GM18502 (cell line): ENCODE measurements around the gene OR8B4.
"Not testable (repeated sequence)": the region's sequence is repeated elsewhere in the genome, so short reads cannot be mapped to it uniquely, and the experiment has no call there.

Experiments
- ATAC-seq: cut with Tn5 transposase; IDR thresholded peaks from one replicate; pipeline ENCODE4 v1.9.1; 2021; ENCODE audit warnings: mild to moderate bottlenecking; ENCODE audit not compliant: unreplicated experiment, poor library complexity

The OR8B4 gene

DNA sequence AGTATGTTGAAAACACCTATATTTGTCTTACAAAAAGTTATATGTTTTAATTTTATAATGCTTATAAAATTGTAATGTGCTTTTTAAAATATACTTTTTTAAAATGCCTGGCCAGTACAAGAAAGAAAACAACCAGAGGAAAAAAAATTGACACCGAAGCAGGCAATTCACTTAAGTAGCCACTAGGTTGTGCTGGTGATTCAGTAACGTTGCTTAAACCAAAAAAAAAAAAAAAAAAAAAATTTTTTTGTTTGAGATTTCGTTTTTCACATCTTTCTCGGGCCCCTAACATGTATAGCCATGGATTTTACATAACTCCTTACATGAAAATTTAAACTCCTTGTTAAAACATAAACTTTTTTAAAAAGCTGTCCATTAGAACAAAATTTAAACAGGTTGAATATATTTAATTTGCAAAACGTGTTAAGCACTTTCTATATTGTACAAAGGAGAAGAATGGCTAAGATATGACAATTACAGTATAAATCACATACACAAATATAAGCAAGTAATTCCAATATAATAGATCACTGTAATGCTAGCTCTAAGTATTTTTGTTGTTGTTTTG is 9.2 kb downstream of the OR8B4 start:
- ATAC-seq: no peak

DNA sequence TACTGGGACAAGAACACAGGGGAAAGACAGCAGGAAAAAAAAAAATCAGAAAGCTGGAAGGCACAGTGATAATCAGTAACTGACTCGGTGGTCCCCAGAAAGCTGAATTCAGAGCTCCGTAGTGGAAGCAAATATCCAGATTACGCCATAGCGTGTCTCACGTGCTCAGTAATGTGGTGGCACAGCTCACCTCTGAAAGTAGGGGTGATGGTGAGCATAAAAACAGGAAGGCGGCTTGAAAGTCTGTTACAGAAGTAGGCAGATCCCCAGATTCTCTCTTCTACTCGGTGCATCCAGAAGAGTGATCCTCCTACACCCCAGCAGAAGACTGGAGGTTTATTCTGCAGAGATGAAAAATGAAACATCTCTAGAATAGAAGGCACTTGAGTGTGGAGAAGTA is 14.8 kb downstream of the OR8B4 start:
- no peak for ATAC-seq

DNA sequence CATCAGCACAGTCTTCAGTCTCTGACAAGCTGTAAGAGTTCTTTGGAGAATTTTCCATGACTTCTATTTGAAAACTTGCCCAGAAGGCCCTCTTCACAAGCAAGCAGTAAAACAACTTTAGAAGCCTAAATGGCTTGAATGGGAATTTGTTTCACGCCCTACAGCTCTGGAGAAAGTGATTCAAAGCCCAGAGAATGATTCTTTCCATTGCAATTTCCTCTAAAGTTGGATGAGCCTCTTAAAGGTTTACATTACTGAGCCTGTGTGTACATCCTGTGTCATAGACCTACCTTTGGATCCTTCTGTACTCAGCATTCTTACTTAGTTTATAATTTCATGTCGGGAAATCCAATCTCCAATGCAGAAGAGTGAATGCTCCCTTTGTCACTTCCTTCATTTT is 19.1 kb downstream of the OR8B4 start:
- ATAC-seq: no peak

- not testable (repeated sequence) for ATAC-seq
Observed at GRCh38 chr11:124403186-124403585, 21.5 kb downstream of the OR8B4 start.

DNA sequence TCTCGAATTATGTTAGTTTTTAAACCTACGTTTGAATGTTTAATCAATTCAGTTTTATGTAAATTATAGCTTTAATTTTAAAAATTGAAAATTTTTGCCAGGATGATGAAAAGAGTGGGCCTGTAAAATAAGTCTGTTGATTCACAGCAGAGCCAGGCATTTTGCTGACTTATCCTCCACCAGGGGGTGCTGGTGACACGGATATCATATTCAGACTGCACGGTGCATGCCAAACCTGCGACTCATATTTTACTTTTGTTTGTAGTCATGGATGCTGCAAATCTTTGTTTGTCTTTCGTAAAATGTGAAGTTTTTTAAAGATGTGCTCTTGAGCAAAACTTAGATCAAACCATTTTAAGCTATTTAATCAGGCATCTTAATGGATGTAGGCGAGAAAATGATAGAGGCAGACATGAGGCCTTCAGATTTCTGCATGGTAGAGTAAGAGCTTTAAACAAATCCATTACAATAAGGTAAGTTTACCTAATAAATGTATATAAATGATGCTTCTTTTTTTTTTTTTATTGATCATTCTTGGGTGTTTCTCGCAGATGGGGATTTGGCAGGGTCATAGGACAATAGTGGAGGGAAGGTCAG is 22.2 kb downstream of the OR8B4 start:
- ATAC-seq: peak; percentile 93

GRCh38 chr11:124398924-124399323 is 25.7 kb downstream of the OR8B4 start, which contains the start of gene OR8B3:
Gene OR8B3, minus strand, starts transcription at chr11:124399024. Its CDS starts 1,673 bp downstream, at chr11:124397351.
- no peak for ATAC-seq

- not testable (repeated sequence) for ATAC-seq
Observed at GRCh38 chr11:124396847-124397246, 27.8 kb downstream of the OR8B4 start.

GRCh38 chr11:124394408-124394807 is 30.3 kb downstream of the OR8B4 start:
- ATAC-seq: no peak

DNA sequence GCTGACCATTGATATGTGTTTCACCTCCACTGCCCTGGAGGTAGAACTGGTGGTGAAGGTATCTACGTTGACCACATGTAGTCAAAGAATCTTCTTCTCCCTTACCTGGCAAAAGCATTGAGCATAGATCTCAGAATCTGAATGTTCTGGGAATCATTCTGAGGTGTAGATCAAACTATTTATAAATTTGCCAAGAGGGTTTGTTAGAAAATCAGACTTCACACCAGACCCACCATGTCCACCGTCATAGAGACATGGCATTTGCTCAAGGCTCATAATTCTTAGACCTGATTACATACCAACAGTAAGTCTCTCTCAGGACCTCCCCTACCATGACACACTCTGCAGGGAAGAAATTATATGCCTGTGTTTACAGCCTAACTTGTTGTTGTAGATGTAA is 40.3 kb downstream of the OR8B4 start, which contains the start of gene OR8B2:
Gene OR8B2, minus strand, starts transcription at position 101 of the 400 bp plus-strand sequence. CDS start 1,156 bp downstream, outside the sequence.
- no peak for ATAC-seq

- ATAC-seq: not testable (repeated sequence)
Observed at GRCh38 chr11:124382857-124383256, 41.8 kb downstream of the OR8B4 start.

GRCh38 chr11:124380585-124380984 is 44.1 kb downstream of the OR8B4 start:
- ATAC-seq: no peak

DNA sequence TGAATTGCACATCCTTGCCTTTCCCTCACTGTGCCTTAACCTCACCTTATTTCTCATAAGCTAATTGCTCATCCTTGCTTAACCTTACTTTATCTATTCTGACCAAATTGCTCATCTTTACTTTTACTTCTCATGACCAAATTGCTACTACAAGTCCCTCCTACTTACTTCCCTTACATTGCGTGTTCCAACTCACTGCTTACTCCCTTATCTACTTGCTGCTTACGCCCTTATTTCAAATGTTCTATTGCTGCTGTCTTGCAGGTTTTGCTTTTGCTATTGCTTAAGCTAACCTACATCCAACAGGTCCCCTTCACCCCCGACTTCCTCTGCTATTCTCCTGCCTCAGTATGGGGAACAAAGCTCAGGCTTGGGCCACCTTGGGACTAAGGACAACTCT is 48.4 kb downstream of the OR8B4 start:
- no peak for ATAC-seq
